Suprapubic skin (tissue), 4 donors: ENCODE measurements around the gene LAMB4. TPM values are rescaled to one million over a fixed set of nuclear protein-coding genes. Genes with fewer than 3 reads are reported as not detected.

Source experiments
- DNase-seq, 2 donors: peaks; one replicate each; pipeline ENCODE4 v3.0.0-alpha.2; 2019; ENCODE audit warnings: low spot score in 2 of 2
- H3K27ac ChIP-seq: fragments of 200-600 bp; sonication (generic); one replicate; pipeline ENCODE4 v1.5.1; 2019
- H3K27me3 ChIP-seq: fragments of 200-600 bp; sonication (generic); one replicate; pipeline ENCODE4 v1.5.1; 2019
- H3K36me3 ChIP-seq: fragments of 200-600 bp; sonication (generic); one replicate; pipeline ENCODE4 v1.5.1; 2019
- H3K4me1 ChIP-seq: fragments of 200-600 bp; sonication (generic); one replicate; pipeline ENCODE4 v1.5.1; 2019
- H3K4me3 ChIP-seq: fragments of 200-600 bp; sonication (generic); one replicate; pipeline ENCODE4 v1.5.1; 2019; ENCODE audit warnings: mild to moderate bottlenecking
- H3K9me3 ChIP-seq: fragments of 200-600 bp; sonication (generic); one replicate; pipeline ENCODE4 v1.5.1; 2019
- CTCF ChIP-seq, 2 donors: fragments of 200-600 bp in 1 of 2; fragments of 450-650 bp in 1 of 2; sonication (generic) in 1 of 2; IDR thresholded peaks; one replicate each; pipeline ENCODE4 v1.5.1; 2016 to 2019; ENCODE audit warnings: antibody characterized with exemption in 2 of 2, mild to moderate bottlenecking in 1 of 2, moderate library complexity in 1 of 2
- EP300 ChIP-seq: sonication (generic); formaldehyde crosslinking; IDR thresholded peaks from one replicate; pipeline ENCODE4 v1.6.1; 2017; ENCODE audit warnings: antibody characterized with exemption
- POLR2A ChIP-seq, 2 donors: fragments of 450-650 bp; IDR thresholded peaks; one replicate each; pipeline ENCODE4 v1.6.1; 2017; ENCODE audit warnings: antibody characterized with exemption in 2 of 2, mild to moderate bottlenecking in 2 of 2, moderate library complexity in 2 of 2
- POLR2AphosphoS5 ChIP-seq, 3 donors: sonication (generic); formaldehyde crosslinking; IDR thresholded peaks; one replicate each; pipeline ENCODE4 v1.6.1; 2017; ENCODE audit warnings: antibody characterized with exemption in 3 of 3
- WGBS: methylation state at CpG from one replicate; pipeline ENCODE4 v1.1.5; 2018; 5-methylcytosine and 5-hydroxymethylcytosine counted together
- total RNA-seq, 4 donors: library from RNA; depleted of rRNA; stranded (reverse); fragments of >200 nt; gene quantifications; one replicate each; pipeline ENCODE4 v1.1.0, GENCODE V29; 2016

LAMB4 gene
- total RNA-seq, 4 donors from 2014 or later: 212 to 642 (median 282) TPM

- WGBS: under 1% methylated on average over 23 of the region's 75 CpGs
- H3K27ac ChIP-seq: peak overlapping the region; percentile 61
- TF ChIP-seq POLR2AphosphoS5 (IDR thresholded peaks at IDR 0.05) (no peak), POLR2A (IDR thresholded peaks at IDR 0.05) (no peak)
- no peak for DNase-seq
- H3K27me3 ChIP-seq: peaks cover 9% of the 10 kb centered on the region
- H3K9me3 ChIP-seq: no peaks in the 10 kb centered on the region
- H3K4me3 ChIP-seq: peak overlapping the region; percentile 83
- H3K4me1 ChIP-seq: peaks cover 39% of the 10 kb centered on the region
- H3K36me3 ChIP-seq: peaks cover 8% of the 10 kb centered on the region
Observed at GRCh38 chr7:108001764-108002725, 128.1 kb downstream of the LAMB4 start.

GRCh38 chr7:108000875-108001763 lies 129.0 kb downstream of the LAMB4 start:
- Histone ChIP-seq H3K27ac (peak overlapping the region; percentile 61), H3K4me3 (peak overlapping the region; percentile 83), H3K9me3 (no peaks in the 10 kb centered on the region), H3K27me3 (peaks cover 6% of the 10 kb centered on the region), H3K4me1 (peaks cover 41% of the 10 kb centered on the region), H3K36me3 (peaks cover 11% of the 10 kb centered on the region)
- WGBS: 21% methylated on average over 29 of the region's 37 CpGs
- DNase-seq: peak in 1 of 2 donors; percentile 72
- TF ChIP-seq POLR2A (IDR thresholded peaks at IDR 0.05): no peak
- no peak for TF ChIP-seq CTCF (IDR thresholded peaks at IDR 0.05)
- TF ChIP-seq EP300: no peak
- no peak for TF ChIP-seq POLR2AphosphoS5 (IDR thresholded peaks at IDR 0.05)

- Histone ChIP-seq H3K27me3 (peaks cover 6% of the 10 kb centered on the region), H3K9me3 (no peaks in the 10 kb centered on the region), H3K27ac (no peak overlapping the region), H3K36me3 (peaks cover 11% of the 10 kb centered on the region), H3K4me3 (no peak overlapping the region), H3K4me1 (peaks cover 50% of the 10 kb centered on the region)
- TF ChIP-seq POLR2AphosphoS5 (IDR thresholded peaks at IDR 0.05) (no peak), CTCF (IDR thresholded peaks at IDR 0.05) (no peak), EP300 (no peak), POLR2A (IDR thresholded peaks at IDR 0.05) (no peak)
- WGBS: 79% methylated on average over 4 of the region's 4 CpGs
- no peak for DNase-seq
Observed at GRCh38 chr7:107999779-108000560, 130.2 kb downstream of the LAMB4 start.

- Histone ChIP-seq H3K36me3 (peaks cover 15% of the 10 kb centered on the region), H3K27me3 (peaks cover 6% of the 10 kb centered on the region), H3K4me3 (no peak overlapping the region), H3K4me1 (peaks cover 47% of the 10 kb centered on the region), H3K9me3 (no peaks in the 10 kb centered on the region), H3K27ac (no peak overlapping the region)
- no peak for DNase-seq
- TF ChIP-seq POLR2A (IDR thresholded peaks at IDR 0.05): no peak
- no peak for TF ChIP-seq EP300
- TF ChIP-seq POLR2AphosphoS5 (IDR thresholded peaks at IDR 0.05): no peak
- 77% methylated on average over 3 of the region's 3 CpGs for WGBS
Observed at GRCh38 chr7:107998660-107999480, 131.3 kb downstream of the LAMB4 start.

GRCh38 chr7:107998150-107998549 lies 132.0 kb downstream of the LAMB4 start:
- H3K27me3 ChIP-seq: peaks cover 4% of the 10 kb centered on the region
- no peak overlapping the region for H3K27ac ChIP-seq
- WGBS: 64% methylated on average over 2 of the region's 2 CpGs
- no peak overlapping the region for H3K4me3 ChIP-seq
- H3K36me3 ChIP-seq: peaks cover 22% of the 10 kb centered on the region
- TF ChIP-seq POLR2AphosphoS5 (IDR thresholded peaks at IDR 0.05): no peak
- TF ChIP-seq CTCF (IDR thresholded peaks at IDR 0.05): no peak
- TF ChIP-seq POLR2A (IDR thresholded peaks at IDR 0.05): no peak
- no peak for TF ChIP-seq EP300
- no peak for DNase-seq
- H3K4me1 ChIP-seq: peaks cover 39% of the 10 kb centered on the region
- no peaks in the 10 kb centered on the region for H3K9me3 ChIP-seq
